ENCODE results near the gene MARF1.

The MARF1 gene

DNA sequence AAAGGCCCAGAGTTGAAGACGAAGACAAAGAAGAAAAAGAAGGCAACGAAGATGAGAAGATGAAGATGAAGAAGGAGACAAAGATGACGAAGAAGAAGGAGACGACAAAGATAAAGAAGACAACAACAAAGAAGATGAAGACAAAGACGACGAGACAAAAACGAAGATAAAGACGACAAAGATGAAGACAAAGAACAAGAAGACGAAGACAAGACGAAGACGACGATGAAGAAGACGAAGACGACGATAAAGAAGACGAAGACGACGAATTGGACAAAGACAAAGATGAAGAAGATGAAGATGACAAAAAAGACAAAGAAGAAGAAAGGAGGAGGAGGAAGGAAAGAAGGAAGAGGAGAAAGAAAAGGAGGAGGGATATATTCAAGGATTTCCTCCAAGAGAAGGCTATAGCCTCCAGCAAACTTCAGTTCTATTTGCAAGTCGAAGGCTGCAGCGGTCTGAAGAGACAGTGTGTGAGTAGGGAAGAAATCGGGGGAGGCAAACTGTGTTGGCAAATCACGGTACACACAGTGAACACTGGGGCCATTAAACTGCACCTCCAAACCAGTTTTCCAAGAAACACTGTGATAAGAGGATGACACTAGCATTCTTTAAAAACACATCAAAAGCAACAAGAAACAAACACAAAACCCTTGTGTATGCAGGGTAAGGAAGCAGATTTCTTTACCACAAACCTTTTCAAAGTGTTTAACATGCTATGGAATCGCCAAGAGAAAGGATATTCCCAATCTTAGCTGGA lies 40.5 kb downstream of the MARF1 start:
- Histone ChIP-seq H3K36me3 (ENCODE audit: control insufficient read depth in 2 of 2, insufficient read depth in 2 of 2, low read length in 2 of 2) (peaks cover 76 to 90% of the 10 kb centered on the region in 2 donors), H3K4me1 (ENCODE audit: control insufficient read depth in 2 of 2, insufficient read depth in 2 of 2, low read length in 2 of 2) (peaks cover 0 to 2% of the 10 kb centered on the region in 2 donors), H3K9ac (ENCODE audit: low read depth in 1 of 2, low read length in 2 of 2) (no peak overlapping the region), H3K27me3 (ENCODE audit: control insufficient read depth in 2 of 2, insufficient read depth in 2 of 2, low read length in 2 of 2) (no peaks in the 10 kb centered on the region), H3K4me3 (ENCODE audit: low read length in 2 of 2) (no peak overlapping the region), H3K27ac (ENCODE audit: low read depth in 2 of 2, low read length in 2 of 2) (no peak overlapping the region), H3K9me3 (ENCODE audit: control insufficient read depth in 2 of 2, low read length in 2 of 2) (no peaks in the 10 kb centered on the region)

DNA sequence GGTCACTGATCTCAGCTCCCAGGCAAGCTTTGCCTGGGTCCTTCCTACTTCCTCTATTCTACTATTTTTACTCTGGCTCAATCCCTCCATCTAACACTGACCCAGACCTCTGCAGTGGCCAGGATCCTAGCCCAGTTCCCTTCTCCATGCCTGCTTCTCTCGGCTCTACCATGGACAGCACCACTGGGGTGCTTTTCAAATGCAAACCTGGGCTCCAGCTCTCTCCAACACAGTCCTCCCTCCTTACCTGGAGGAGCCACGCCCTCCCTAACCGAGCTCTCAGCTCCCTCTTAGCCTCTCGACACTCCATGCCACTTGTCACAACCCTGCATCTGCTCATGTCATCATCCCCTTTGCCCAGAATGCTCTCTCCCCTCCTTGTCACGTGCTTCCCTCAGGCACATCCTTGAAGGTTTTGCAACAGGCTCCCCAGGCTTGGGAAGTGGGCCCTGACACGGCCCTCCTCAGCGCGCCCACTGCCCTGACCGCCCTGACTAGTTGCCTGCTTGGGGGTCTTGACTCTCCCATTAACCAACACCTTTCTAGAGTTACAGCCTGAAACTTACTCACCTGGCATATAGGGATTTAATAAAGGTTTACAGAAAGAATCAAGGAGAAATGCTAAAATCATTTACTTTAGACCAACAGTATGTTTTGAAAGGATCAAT lies 41.6 kb downstream of the MARF1 start:
- no peak overlapping the region for H3K27ac ChIP-seq (ENCODE audit: low read depth in 2 of 2, low read length in 2 of 2)
- no peaks in the 10 kb centered on the region for H3K9me3 ChIP-seq (ENCODE audit: control insufficient read depth in 2 of 2, low read length in 2 of 2)
- no peak overlapping the region for H3K9ac ChIP-seq (ENCODE audit: low read depth in 1 of 2, low read length in 2 of 2)
- H3K4me1 ChIP-seq (ENCODE audit: control insufficient read depth in 2 of 2, insufficient read depth in 2 of 2, low read length in 2 of 2): peaks cover 0 to under 1% of the 10 kb centered on the region in 2 donors
- no peaks in the 10 kb centered on the region for H3K27me3 ChIP-seq (ENCODE audit: control insufficient read depth in 2 of 2, insufficient read depth in 2 of 2, low read length in 2 of 2)
- H3K4me3 ChIP-seq (ENCODE audit: low read length in 2 of 2): no peak overlapping the region
- peaks cover 82 to 93% of the 10 kb centered on the region in 2 donors for H3K36me3 ChIP-seq (ENCODE audit: control insufficient read depth in 2 of 2, insufficient read depth in 2 of 2, low read length in 2 of 2)

DNA sequence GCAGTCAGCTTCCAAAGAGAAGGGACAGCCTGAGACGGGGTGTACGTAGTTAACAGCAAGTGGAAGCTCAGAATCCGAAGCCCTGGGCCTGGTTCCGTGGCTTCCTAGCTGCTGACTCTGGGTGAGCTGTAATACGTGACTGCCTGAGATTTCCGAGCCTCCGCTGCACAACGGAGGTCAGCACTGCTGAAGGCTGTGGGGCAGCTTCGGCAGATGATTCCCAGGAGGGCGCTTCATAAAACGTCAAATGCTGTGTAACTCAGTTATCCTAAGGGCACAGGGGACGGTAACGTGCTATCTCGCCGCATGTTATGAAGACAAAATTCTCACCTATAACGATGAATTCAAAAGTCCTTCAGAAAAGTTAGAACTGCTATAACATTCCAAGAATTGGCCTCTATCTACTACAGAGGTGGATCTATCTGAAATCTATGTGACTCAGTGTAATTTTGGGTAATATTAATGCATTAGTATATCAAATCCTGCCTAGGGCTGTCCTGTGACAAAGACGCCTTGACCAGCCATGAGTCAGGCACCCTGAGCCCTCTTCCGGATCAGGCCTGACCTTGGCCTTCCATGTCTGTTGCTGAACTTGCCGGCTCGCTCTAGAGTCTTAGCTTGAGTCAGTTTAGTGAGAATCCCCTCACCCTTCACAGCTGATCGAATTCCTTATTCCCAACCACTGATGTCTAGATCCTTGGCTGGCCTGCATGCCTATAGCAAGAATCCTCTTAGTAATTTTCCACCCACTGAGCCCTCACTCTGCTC lies 43.5 kb downstream of the MARF1 start:
- peaks cover 80 to 94% of the 10 kb centered on the region in 2 donors for H3K36me3 ChIP-seq (ENCODE audit: control insufficient read depth in 2 of 2, insufficient read depth in 2 of 2, low read length in 2 of 2)
- no peak overlapping the region for H3K4me3 ChIP-seq (ENCODE audit: low read length in 2 of 2)
- no peaks in the 10 kb centered on the region for H3K4me1 ChIP-seq (ENCODE audit: control insufficient read depth in 2 of 2, insufficient read depth in 2 of 2, low read length in 2 of 2)
- no peaks in the 10 kb centered on the region for H3K27me3 ChIP-seq (ENCODE audit: control insufficient read depth in 2 of 2, insufficient read depth in 2 of 2, low read length in 2 of 2)
- no peaks in the 10 kb centered on the region for H3K9me3 ChIP-seq (ENCODE audit: control insufficient read depth in 2 of 2, low read length in 2 of 2)
- H3K9ac ChIP-seq (ENCODE audit: low read depth in 1 of 2, low read length in 2 of 2): no peak overlapping the region
- H3K27ac ChIP-seq (ENCODE audit: low read depth in 2 of 2, low read length in 2 of 2): no peak overlapping the region

DNA sequence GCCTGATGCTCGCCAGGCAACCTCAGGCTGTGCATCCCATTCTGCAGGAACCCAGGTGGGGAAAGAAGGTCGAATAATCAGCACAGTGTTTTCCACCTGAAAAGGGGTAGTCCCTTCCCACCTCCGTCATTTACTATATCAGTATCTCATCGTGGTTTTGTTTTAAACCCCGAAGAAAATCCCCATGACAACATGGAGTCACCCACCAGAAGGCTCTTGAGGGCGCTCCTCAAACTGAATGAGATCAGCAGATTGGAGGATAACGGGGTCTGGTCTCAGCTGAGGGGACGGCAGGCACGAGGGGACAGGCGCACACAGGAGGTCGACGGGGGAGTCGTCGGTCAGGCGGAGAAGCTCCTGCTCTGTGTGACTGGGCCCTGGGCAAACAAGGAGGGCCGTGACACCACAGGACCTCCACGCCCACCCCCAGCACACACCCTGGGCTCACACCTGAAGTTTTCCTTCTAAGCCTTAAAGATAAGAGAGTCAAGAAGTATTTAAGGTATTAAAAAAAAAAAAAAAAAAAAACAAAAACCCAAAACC lies 44.2 kb downstream of the MARF1 start:
- no peaks in the 10 kb centered on the region for H3K9me3 ChIP-seq (ENCODE audit: control insufficient read depth in 2 of 2, low read length in 2 of 2)
- no peak overlapping the region for H3K4me3 ChIP-seq (ENCODE audit: low read length in 2 of 2)
- no peaks in the 10 kb centered on the region for H3K4me1 ChIP-seq (ENCODE audit: control insufficient read depth in 2 of 2, insufficient read depth in 2 of 2, low read length in 2 of 2)
- peaks cover 72 to 87% of the 10 kb centered on the region in 2 donors for H3K36me3 ChIP-seq (ENCODE audit: control insufficient read depth in 2 of 2, insufficient read depth in 2 of 2, low read length in 2 of 2)
- H3K9ac ChIP-seq (ENCODE audit: low read depth in 1 of 2, low read length in 2 of 2): no peak overlapping the region
- H3K27ac ChIP-seq (ENCODE audit: low read depth in 2 of 2, low read length in 2 of 2): no peak overlapping the region
- no peaks in the 10 kb centered on the region for H3K27me3 ChIP-seq (ENCODE audit: control insufficient read depth in 2 of 2, insufficient read depth in 2 of 2, low read length in 2 of 2)

DNA sequence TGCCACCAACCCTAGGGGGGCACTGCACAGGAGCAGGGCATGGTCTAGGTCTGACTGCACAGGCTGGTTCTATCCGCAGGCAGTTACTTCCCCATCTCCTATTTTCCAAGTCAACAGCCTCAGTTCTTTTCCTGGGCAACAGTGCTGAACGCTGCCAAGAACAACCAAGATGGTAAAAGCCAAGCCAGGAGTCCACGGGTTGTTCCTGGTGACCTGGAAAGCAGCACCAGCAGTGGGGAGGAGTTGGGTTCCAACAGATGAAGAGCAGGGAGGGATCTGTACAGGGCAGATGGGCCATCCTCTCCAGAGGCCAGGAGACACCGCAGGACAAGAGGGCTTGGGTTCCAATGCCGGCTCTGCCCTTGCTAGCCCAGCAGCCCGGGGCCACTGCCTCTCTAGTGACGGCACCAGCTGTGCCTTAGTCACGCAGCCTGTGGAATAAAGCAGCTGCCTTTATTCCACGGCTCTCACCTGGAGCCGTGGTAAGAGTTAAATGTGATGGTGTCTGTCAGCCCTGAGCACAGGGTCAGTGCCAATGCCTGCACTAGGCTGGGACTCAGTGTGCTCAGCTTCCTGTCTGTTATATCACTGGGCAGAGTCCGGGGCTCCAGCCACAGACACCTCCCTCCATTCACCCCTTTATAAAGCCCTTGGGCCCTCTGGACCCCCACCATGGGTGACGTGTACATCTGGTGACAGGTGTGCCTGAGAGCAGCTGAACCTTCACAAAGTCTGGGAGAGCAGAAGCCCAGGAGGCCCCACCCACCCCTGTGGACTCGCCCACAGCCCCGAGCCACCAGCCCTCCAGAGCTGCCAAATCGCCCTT lies 44.9 kb downstream of the MARF1 start:
- Histone ChIP-seq H3K27me3 (ENCODE audit: control insufficient read depth in 2 of 2, insufficient read depth in 2 of 2, low read length in 2 of 2) (no peaks in the 10 kb centered on the region), H3K9me3 (ENCODE audit: control insufficient read depth in 2 of 2, low read length in 2 of 2) (no peaks in the 10 kb centered on the region), H3K4me3 (ENCODE audit: low read length in 2 of 2) (no peak overlapping the region), H3K4me1 (ENCODE audit: control insufficient read depth in 2 of 2, insufficient read depth in 2 of 2, low read length in 2 of 2) (no peaks in the 10 kb centered on the region), H3K9ac (ENCODE audit: low read depth in 1 of 2, low read length in 2 of 2) (no peak overlapping the region), H3K36me3 (ENCODE audit: control insufficient read depth in 2 of 2, insufficient read depth in 2 of 2, low read length in 2 of 2) (peaks cover 70 to 85% of the 10 kb centered on the region in 2 donors), H3K27ac (ENCODE audit: low read depth in 2 of 2, low read length in 2 of 2) (no peak overlapping the region)

DNA sequence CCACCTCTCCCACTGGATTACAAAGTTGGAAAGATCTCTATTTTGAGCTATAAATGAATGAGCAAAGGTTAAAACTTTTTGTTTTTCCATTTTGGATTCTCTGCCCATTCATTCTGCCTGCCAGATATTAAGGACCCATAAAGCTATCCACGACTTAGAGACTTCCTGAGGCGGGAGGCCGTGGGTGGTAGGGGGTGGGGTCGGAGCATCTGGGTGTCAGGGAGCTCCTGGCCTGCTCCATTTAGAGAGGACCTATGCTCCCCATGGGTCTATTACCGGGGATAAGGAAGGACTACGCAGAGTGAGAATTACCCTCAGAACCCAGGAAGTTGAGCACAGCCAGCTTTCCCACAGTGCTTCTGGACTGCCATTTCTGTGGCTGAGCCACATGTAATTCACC lies 45.8 kb downstream of the MARF1 start:
- Histone ChIP-seq H3K36me3 (ENCODE audit: control insufficient read depth in 2 of 2, insufficient read depth in 2 of 2, low read length in 2 of 2) (peaks cover 61 to 76% of the 10 kb centered on the region in 2 donors), H3K9ac (ENCODE audit: low read depth in 1 of 2, low read length in 2 of 2) (no peak overlapping the region), H3K27me3 (ENCODE audit: control insufficient read depth in 2 of 2, insufficient read depth in 2 of 2, low read length in 2 of 2) (no peaks in the 10 kb centered on the region), H3K9me3 (ENCODE audit: control insufficient read depth in 2 of 2, low read length in 2 of 2) (no peaks in the 10 kb centered on the region), H3K27ac (ENCODE audit: low read depth in 2 of 2, low read length in 2 of 2) (no peak overlapping the region), H3K4me3 (ENCODE audit: low read length in 2 of 2) (no peak overlapping the region), H3K4me1 (ENCODE audit: control insufficient read depth in 2 of 2, insufficient read depth in 2 of 2, low read length in 2 of 2) (peaks cover 0 to 4% of the 10 kb centered on the region in 2 donors)

DNA sequence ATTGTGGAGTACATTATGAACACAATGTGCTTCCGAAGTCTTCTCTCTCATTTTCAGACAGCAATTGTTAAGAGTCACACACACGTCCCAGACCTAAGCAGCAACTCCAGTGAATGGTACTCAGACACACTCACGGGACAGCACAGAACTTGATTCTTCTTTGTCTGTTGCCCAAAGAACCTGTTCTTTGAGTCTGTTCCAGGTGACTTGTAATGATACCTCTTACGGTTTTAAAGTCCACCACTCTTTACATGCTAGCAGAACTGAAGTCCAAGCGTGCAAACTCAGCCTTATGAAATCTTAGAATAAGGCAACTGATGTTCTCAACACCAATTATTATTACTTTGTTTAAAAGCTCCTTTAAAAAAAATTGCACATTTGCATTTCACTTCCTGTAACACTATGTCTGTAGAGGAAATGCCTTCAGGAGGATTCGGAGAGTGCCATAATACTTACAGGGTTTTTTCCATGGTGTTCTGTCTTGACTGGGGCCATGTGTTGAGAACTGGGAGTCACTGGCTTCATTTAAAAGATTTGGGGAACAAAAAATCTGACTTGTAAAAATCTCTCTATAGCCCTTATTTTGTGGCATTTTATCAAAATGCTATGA lies 48.1 kb downstream of the MARF1 start:
- H3K9ac ChIP-seq (ENCODE audit: low read depth in 1 of 2, low read length in 2 of 2): no peak overlapping the region
- H3K4me1 ChIP-seq (ENCODE audit: control insufficient read depth in 2 of 2, insufficient read depth in 2 of 2, low read length in 2 of 2): peaks cover 11% of the 10 kb centered on the region in 2 donors
- no peak overlapping the region for H3K4me3 ChIP-seq (ENCODE audit: low read length in 2 of 2)
- peaks cover 38 to 53% of the 10 kb centered on the region in 2 donors for H3K36me3 ChIP-seq (ENCODE audit: control insufficient read depth in 2 of 2, insufficient read depth in 2 of 2, low read length in 2 of 2)
- no peaks in the 10 kb centered on the region for H3K9me3 ChIP-seq (ENCODE audit: control insufficient read depth in 2 of 2, low read length in 2 of 2)
- no peaks in the 10 kb centered on the region for H3K27me3 ChIP-seq (ENCODE audit: control insufficient read depth in 2 of 2, insufficient read depth in 2 of 2, low read length in 2 of 2)
- H3K27ac ChIP-seq (ENCODE audit: low read depth in 2 of 2, low read length in 2 of 2): no peak overlapping the region

DNA sequence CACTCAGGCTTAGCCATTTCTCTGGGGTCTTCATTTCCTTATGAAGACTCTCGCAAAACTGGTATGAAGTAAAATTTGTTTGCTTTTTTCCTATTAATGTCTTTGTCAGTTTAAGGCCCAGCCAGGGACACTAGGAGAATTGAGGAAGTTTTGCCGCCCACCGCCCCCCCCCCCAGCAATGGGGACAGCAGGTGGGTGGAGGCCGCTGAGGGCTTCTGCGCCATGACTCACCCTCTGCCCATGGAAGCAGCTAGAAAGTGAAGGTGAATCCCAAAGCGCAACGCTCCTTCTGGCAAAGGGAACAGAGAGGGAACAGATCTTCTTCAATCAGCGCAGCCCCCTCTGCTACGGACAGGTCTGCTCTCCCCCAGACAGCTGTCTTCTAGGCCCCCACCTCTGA lies 49.7 kb downstream of the MARF1 start:
- peaks cover 26 to 46% of the 10 kb centered on the region in 2 donors for H3K36me3 ChIP-seq (ENCODE audit: control insufficient read depth in 2 of 2, insufficient read depth in 2 of 2, low read length in 2 of 2)

DNA sequence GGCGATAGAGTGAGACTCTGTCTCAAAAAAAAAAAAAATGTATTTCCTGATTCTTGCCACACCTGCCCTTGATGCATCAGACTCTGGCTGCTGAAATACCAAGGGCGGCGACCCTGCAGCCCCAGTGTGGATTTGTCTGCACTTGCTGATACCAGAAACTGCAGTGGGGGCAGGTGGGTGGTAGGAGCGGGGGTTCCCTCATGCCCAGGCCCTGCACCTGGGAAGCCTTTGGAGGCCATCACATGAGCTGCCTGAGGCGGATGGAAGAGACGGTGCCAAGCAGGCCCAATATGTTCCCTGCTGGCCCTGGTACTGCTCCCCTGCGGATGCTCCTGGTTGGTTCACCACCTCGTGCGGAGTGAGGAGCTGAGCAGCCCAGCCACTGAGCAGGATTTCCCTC lies 50.6 kb downstream of the MARF1 start:
- peaks cover 11 to 14% of the 10 kb centered on the region in 2 donors for H3K4me1 ChIP-seq (ENCODE audit: control insufficient read depth in 2 of 2, insufficient read depth in 2 of 2, low read length in 2 of 2)
- H3K27me3 ChIP-seq (ENCODE audit: control insufficient read depth in 2 of 2, insufficient read depth in 2 of 2, low read length in 2 of 2): no peaks in the 10 kb centered on the region
- peak overlapping the region in 1 of 2 donors; percentile 17 for H3K9ac ChIP-seq (ENCODE audit: low read depth in 1 of 2, low read length in 2 of 2)
- H3K4me3 ChIP-seq (ENCODE audit: low read length in 2 of 2): no peak overlapping the region
- peaks cover 20 to 40% of the 10 kb centered on the region in 2 donors for H3K36me3 ChIP-seq (ENCODE audit: control insufficient read depth in 2 of 2, insufficient read depth in 2 of 2, low read length in 2 of 2)
- H3K27ac ChIP-seq (ENCODE audit: low read depth in 2 of 2, low read length in 2 of 2): peak overlapping the region; percentile 15 to 38
- no peaks in the 10 kb centered on the region for H3K9me3 ChIP-seq (ENCODE audit: control insufficient read depth in 2 of 2, low read length in 2 of 2)

More for the DNA sequence above, 49.7 kb downstream of the MARF1 start:
- H3K27me3 ChIP-seq (ENCODE audit: control insufficient read depth in 2 of 2, insufficient read depth in 2 of 2, low read length in 2 of 2): no peaks in the 10 kb centered on the region
- H3K27ac ChIP-seq (ENCODE audit: low read depth in 2 of 2, low read length in 2 of 2): no peak overlapping the region
- peaks cover 11 to 14% of the 10 kb centered on the region in 2 donors for H3K4me1 ChIP-seq (ENCODE audit: control insufficient read depth in 2 of 2, insufficient read depth in 2 of 2, low read length in 2 of 2)
- H3K9me3 ChIP-seq (ENCODE audit: control insufficient read depth in 2 of 2, low read length in 2 of 2): no peaks in the 10 kb centered on the region
- no peak overlapping the region for H3K4me3 ChIP-seq (ENCODE audit: low read length in 2 of 2)
- no peak overlapping the region for H3K9ac ChIP-seq (ENCODE audit: low read depth in 1 of 2, low read length in 2 of 2)

Data from mucosa of rectum (tissue), 2 donors.